ENCODE measurements around the gene MEAF6.
A peak's percentile ranks its signal among the peaks of the same experiment; 100 is the strongest.

Gene MEAF6

GRCh38 chr1:37472994-37473393 lies 41.6 kb downstream of the MEAF6 start:
- no peak for DNase-seq

- no peak for DNase-seq
Observed at GRCh38 chr1:37472281-37472680, 42.3 kb downstream of the MEAF6 start.

GRCh38 chr1:37471345-37472231 lies 43.0 kb downstream of the MEAF6 start:
- no peak for DNase-seq

- DNase-seq = no peak
Observed at GRCh38 chr1:37469386-37469785, 45.2 kb downstream of the MEAF6 start.

- DNase-seq = no peak
Observed at GRCh38 chr1:37468037-37468436, 46.5 kb downstream of the MEAF6 start.

GRCh38 chr1:37465593-37466517 lies 48.7 kb downstream of the MEAF6 start:
- no peak for DNase-seq

GRCh38 chr1:37464443-37464842 lies 50.1 kb downstream of the MEAF6 start:
- no peak for DNase-seq

- no peak for DNase-seq
Observed at GRCh38 chr1:37461698-37462436, 52.7 kb downstream of the MEAF6 start.

GRCh38 chr1:37458551-37458950 lies 56.0 kb downstream of the MEAF6 start:
- DNase-seq = no peak

- DNase-seq = no peak
Observed at GRCh38 chr1:37456614-37457013, 58.0 kb downstream of the MEAF6 start.

- DNase-seq = no peak
Observed at GRCh38 chr1:37455516-37455915, 59.0 kb downstream of the MEAF6 start.

GRCh38 chr1:37453647-37454046 lies 60.9 kb downstream of the MEAF6 start:
- DNase-seq = no peak

- no peak for DNase-seq
Observed at GRCh38 chr1:37452416-37452815, 62.1 kb downstream of the MEAF6 start.

- peak; percentile 13 to 59 for DNase-seq
Observed at GRCh38 chr1:37449936-37450335, 64.6 kb downstream of the MEAF6 start.

- DNase-seq = no peak
Observed at GRCh38 chr1:37448691-37449417, 65.7 kb downstream of the MEAF6 start.

GRCh38 chr1:37448185-37448584 lies 66.4 kb downstream of the MEAF6 start:
- DNase-seq = no peak

GRCh38 chr1:37446874-37447273 lies 67.7 kb downstream of the MEAF6 start:
- no peak for DNase-seq

GRCh38 chr1:37442644-37443043 lies 71.9 kb downstream of the MEAF6 start:
- no peak for DNase-seq
